Measurements from ENCODE around the gene PRRC2A.

GRCh38 chr6:31658983-31659648 lies 38.6 kb downstream of the PRRC2A start:
- no peak for TF ChIP-seq CTCF (IDR thresholded peaks at IDR 0.05)
- no peak for TF ChIP-seq POLR2A (IDR thresholded peaks at IDR 0.05; ENCODE audit: low read length)
- TF ChIP-seq EP300 (IDR thresholded peaks at IDR 0.05), result no peak
- no peak for TF ChIP-seq BHLHE40 (IDR thresholded peaks at IDR 0.05; ENCODE audit: low read depth, low read length)
- TF ChIP-seq JUN (IDR thresholded peaks at IDR 0.05), result no peak
- no peak for TF ChIP-seq EHMT2 (IDR thresholded peaks at IDR 0.05; ENCODE audit: low read depth)
- TF ChIP-seq JUNB (IDR thresholded peaks at IDR 0.05), result no peak
- TF ChIP-seq ZFP36 (IDR thresholded peaks at IDR 0.05; ENCODE audit: borderline replicate concordance, partially characterized antibody), result no peak
- TF ChIP-seq MYC (IDR thresholded peaks at IDR 0.05; ENCODE audit: borderline replicate concordance, low read length), result no peak
- no peak for TF ChIP-seq CEBPB (IDR thresholded peaks at IDR 0.05)
- no peak for TF ChIP-seq TP53 (CRISPR knock-in tag; IDR thresholded peaks at IDR 0.05)
- no peak for TF ChIP-seq ZC3H11A (IDR thresholded peaks at IDR 0.05)
